HG03175 (cell line): ENCODE data around the gene AMT.

Experiments
- ATAC-seq: cut with Tn5 transposase; IDR thresholded peaks from one replicate; pipeline ENCODE4 v1.9.1; 2021; ENCODE audit warnings: mild to moderate bottlenecking, moderate library complexity; ENCODE audit not compliant: unreplicated experiment

The AMT gene

DNA sequence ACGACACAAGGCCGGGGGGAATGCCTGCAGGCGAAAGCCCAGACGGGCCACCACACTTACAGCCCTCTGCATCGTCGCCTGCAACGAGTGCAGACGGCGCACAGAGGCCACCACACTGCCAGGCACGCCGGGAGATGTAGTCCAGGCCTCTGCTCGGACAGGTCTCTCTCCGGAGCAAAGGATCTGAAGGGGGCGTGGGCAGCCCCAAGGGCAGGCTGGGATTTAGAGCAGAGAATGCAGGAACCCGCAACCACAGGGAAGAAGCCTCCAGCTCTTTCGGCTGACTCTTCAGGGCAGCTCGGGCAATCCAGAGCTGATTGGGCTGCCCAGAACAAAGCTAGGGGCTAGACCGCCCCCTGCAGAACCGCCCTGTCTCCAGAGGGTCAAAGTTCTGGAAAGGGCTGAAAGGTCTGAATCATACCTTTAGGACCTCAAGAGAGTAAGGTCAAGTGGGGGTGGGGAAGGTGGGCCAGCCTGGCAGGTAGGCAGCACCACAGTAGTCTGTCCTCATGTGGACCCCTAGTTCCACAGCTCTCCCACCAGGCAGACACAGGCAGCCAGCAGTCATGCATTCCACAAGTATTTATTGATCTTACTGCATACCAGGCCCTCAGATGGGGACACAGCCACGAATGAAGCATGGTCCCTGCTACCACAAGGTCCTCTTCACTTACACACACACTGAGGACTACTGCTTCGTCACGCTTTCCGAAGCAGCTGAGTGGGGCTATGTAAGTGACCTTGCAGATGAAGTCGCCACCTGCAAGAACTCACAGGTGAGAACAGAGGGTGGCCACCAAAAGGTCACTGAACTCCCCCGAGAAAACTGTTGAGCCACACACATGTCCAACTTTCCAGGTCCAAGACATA is at the start of gene AMT:
Gene AMT, minus strand, starts transcription at position 95 of the 870 bp plus-strand sequence. Its CDS starts 23 bp downstream, at position 72.
- ATAC-seq, result no peak

DNA sequence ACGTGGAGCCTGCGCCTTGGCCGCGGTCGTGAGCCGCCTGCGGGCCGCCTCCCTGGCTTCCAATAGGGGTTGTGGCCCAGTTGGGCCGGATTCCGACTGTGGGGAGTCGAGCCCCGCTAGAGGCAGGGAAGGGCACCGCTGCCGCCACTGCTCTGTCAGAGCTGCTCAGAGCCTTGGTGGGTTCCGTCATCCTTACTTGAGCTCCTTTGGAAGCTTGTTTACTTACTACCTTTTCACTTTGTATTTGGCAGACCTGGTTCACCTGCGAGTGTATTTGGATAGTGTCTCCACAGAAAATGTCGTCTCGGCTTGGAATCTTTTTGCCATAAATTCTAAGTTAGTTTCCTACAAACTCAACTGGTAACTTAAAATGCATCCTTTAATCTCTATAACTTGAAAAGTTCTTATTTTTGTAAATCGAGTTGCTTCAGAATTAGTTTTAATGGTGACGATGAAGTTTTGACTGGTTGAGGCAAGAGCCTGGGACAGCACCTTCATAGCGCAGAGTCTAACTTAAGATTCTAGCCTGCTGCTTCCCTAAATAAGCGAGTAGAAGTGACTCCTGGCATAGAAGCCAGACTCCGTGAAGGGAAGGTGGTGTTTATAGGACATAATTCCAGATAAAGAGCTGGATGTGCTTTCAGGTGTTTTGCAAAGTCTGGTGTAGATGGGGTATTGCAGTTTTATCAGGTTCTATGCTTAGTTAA is 48.6 kb upstream of the AMT start:
- ATAC-seq, result peak; percentile 27

- peak; percentile 85 for ATAC-seq
These were observed 47.9 kb upstream of the AMT start, which contains the start of gene DAG1 for GRCh38 chr3:49469936-49470713. DAG1 (plus strand) TSS chr3:49470267; CDS start chr3:49510535, 40,268 bp downstream.

DNA sequence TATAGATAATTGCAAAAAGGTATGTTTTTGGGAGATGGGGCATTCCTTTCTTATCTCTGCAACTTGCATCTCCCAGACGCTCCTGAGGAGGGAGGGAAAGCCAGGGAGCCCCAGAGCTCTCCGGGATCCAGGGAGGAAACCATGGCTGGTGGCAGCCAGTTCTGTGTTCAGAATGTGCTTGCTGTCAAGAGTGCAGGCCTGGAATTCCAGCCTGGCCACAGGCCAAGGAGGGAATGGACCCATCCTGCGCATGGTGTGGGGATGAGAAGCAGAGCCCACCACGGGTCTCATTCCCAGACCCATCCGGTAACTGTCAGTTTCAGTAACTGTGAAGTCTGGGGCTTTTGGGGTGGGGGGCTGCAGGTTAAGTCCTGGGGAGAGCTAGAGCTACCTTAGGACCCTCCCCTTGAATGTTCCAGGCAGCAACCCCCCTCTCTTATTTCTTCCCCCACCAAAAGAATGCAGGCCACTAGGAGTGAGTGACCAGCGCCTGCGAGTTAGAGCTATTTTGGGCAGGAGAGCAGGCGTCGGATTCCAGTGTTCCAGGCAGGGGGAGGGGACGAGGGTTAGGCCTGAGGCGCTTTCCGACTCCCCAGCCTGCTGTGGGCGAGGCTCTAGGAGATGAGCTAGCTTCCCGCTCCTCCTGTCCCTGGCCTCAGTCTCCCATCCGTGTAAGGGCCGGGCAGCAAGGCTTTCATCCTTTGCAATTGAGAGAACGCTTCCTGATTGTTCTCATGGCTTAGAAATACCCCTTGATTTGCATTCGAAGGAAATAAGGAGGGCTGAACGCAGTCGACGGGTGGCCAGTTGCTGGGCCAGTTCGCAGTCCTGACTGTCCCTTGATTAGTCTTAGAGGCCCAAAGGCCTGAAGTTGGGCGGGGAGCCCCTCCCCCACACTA is 47.0 kb upstream of the AMT start:
- ATAC-seq, result no peak

- ATAC-seq, result no peak
These were observed 43.8 kb upstream of the AMT start for GRCh38 chr3:49466085-49466484.

DNA sequence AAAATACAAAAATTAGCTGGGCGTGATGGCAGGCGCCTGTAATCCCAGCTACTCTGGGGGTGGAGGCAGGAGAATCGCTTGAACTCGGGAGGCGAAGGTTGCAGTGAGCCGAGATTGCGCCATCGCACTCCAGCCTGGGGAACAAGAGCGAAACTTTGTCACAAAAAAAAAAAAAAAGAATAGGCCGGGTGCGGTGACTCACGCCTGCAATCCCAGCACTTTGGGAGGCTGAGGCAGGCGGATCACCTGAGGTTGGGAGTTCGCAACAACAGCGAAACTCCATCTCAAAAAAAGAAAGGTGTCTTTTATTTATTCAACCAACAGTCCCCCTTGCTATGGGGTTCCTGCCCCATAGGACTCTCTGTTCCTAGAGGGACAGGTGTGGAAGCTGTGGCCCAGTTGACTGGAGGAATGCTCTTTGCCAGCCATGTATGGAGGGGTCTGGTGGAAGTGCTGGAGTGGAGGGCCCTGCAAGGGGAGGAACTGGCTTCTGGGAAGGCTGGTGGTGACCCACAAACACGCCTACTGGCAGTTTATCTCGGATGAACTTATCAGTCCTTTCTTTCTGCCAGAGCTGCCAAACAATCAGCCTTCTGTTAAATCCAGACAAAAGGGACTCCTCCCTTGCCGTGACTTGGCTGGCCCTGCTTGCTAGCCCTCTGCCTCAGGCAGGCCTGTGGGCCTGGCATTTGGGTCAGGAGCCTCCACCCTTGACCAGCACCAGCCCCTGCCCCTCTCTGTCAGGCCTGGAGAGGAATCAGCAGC is 43.2 kb upstream of the AMT start:
- no peak for ATAC-seq

- no peak for ATAC-seq
These were observed 39.9 kb upstream of the AMT start for GRCh38 chr3:49462222-49462621.

- ATAC-seq, result no peak
These were observed 39.3 kb upstream of the AMT start for GRCh38 chr3:49461443-49462171.

- no peak for ATAC-seq
These were observed 38.7 kb upstream of the AMT start for GRCh38 chr3:49460956-49461355.

DNA sequence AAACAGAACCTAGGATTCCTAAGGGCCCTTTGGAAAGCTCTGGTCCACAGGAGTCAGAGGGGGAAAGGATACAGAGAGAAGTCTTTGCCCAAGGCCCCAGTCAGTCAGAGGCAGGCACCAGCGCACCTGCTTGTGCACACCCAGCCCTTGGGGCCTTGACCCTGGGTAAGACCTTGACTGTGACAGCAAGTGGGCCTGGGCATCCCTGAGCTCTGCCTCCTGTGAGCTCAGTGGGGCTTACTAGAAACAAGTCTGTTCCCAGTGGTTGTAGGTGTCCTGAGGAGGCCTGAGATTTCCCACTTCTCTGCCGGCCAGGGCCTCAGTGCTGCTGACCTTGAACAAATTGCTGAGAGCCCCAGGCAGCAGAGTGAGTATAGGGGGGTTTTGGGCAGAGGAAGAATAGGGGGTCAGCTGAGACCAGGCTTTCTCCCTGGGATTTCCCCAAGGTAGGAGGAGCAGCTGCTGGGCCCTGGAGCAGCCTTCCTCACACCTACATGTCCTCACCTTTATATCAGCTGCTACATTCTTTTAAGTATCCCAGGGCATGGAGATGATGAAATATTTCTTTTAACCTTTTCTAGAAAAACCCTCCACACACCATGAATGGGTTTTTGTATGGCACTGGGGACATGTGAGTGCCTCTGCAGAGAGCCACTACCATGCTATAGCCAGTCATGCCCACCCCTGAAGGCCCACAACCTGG is 38.1 kb upstream of the AMT start:
- ATAC-seq, result no peak

GRCh38 chr3:49456466-49456865 is 34.2 kb upstream of the AMT start:
- no peak for ATAC-seq

DNA sequence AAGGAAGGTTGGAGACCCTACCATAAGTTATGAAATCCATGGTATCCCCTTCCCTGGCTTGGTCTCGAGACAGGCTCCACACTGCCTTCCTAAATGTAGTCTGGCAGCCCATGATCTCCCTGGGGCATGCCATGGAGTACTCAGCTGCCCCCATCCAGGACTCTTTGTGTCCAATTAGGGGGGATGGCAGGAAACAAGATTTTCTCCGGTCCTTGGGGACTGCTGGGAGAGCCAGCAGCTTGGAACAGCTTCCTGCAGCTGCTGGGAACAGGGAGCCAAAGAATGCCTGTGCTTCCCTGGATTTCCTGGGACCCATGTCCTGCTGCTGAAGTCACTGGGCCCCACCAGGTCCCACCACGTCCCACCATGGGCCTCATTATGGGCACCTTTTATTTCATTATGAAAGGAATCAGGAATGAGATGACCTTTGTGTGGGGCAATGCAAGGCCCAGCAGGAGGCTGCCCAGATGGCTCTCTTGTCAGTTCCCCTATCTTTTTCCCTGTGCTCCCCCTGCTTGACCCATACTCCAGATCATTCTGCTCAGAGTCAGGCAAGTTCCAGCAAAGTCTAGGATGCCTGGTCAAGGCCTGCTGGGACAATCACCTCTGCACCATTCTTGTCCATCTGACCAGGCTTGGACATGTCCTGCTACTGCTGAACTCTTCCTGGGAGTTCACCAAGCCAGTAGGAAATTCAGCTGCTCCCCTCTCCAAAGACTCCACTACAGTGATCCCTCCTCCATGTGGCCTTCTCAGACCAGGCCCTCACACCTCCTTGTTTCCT is 32.8 kb upstream of the AMT start:
- ATAC-seq, result no peak

DNA sequence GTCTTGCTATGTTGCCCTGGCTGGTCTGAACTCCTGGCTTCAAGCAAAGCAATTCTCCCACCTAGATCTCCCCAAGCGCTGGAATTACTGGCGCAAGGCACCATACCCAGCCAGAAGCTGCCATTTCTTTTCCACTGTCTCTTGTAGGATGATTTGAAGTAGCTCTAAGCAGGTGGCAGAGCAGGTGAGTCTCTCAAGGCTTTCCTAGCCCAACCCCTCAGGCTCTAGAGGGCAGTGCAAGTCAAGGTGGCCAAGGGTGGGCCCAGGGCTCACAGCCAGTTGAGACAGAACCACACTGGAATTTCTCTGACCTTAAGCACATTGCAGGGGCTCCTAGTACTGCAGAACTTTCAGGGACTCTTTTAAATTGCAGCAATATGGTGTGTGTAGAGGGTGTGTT is 32.2 kb upstream of the AMT start:
- ATAC-seq, result no peak

GRCh38 chr3:49453621-49454020 is 31.3 kb upstream of the AMT start:
- ATAC-seq, result no peak

GRCh38 chr3:49445391-49445790 is 23.1 kb upstream of the AMT start:
- no peak for ATAC-seq

- no peak for ATAC-seq
These were observed 12.5 kb upstream of the AMT start for GRCh38 chr3:49434731-49435130.

DNA sequence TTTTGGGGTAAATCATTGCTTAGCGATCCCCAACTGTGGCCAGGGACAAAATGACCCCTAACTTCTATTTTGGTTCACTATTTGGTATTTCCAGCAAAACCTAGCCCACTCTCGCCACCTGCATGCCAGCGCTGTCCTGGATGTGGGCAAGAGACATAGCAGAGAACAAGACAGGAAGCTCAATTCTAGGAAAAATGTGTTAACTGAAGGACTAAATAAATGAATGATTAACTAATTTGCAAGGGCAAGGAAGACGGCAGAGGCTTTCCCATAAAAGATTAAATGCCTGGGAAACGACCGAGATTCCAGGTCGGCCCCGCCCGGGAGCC is 6.4 kb upstream of the AMT start:
- ATAC-seq, result peak; percentile 4

DNA sequence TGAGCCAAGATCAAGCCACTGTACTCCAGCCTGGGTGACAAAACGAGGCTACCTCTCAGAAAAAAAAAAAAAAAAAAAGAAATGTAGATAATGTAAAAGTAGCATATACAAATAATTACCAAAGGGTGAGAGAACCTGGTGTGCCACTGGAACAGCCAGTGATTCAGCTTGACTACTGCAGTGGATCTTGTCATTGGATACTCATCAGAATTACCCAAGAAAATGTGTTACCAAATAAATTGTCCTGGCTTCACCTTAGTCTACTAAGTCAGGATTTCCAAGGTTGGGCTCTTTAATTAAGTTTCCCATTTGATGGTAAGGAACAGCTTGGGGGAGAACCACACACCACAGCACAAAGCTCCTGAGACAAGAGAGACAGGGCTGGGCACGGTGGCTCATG is 5.3 kb upstream of the AMT start:
- no peak for ATAC-seq
